ENCODE results near the gene DRAXIN.

GRCh38 chr1:11678442-11678841 is 13.1 kb upstream of the DRAXIN start:
- TF ChIP-seq CTCF (conservative IDR thresholded peaks at IDR 0.05) (no peak), ZFX (IDR thresholded peaks at IDR 0.05) (no peak)

Data from C4-2B (cell line).